HG02798 (cell line): Measurements from ENCODE around the gene CDH4.

Experiments used
- ATAC-seq: cut with Tn5 transposase; IDR thresholded peaks from one replicate; pipeline ENCODE4 v1.9.1; 2021; ENCODE audit warnings: mild to moderate bottlenecking; ENCODE audit not compliant: unreplicated experiment, poor library complexity

CDH4 gene

GRCh38 chr20:61562897-61563504 lies 310.9 kb downstream of the CDH4 start:
- no peak for ATAC-seq

DNA sequence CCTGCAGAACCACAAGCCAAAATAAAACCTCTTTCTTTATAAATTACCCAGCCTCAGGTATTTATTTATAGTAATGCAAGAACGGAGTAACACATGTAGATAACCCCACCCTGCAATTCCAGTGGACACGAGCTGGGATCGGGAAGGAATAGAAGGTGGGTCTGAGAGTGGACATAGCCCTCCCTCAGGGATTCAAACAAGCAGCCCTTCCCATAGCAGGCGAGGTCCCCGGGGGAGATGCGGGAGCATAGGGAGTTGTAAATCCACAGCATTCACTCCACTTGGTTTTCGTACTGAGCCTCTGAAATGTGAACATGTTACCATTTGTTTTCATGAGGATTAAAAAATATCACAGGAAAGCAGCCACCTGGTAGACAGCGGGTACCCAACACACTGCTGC lies 312.6 kb downstream of the CDH4 start:
- no peak for ATAC-seq

- no peak for ATAC-seq
Measured at GRCh38 chr20:61565791-61566190, 313.7 kb downstream of the CDH4 start.

- ATAC-seq, result no peak
Measured at GRCh38 chr20:61566691-61567090, 314.6 kb downstream of the CDH4 start.

- no peak for ATAC-seq
Measured at GRCh38 chr20:61567204-61567603, 315.1 kb downstream of the CDH4 start.

- no peak for ATAC-seq
Measured at GRCh38 chr20:61569825-61570224, 317.8 kb downstream of the CDH4 start.

DNA sequence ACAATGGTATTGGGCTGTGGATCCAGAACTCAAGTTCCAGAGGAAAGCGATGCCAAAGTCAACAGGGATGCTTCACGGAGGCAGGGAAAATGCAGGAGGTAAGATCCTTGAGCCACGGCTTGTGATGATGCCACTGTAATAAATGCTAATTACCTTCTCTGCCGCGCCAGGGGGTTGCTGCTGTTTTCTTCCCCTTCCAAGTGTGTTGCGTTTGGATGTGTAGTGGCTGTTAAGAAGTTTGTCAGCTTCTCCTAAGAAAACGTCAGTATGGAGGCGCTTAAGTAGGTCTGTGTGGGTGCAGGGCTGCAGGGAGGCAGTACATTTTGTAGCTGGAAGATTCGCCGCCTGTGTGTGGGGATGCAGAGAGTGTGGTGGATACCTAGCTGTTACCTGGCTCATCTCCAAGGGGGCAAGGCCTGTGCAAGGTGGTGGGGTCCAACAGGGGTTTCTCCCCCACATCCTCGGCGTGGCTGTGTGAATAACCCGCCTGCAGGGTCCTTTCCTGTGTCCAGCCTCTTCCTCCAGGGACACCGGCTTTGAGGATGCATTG lies 318.7 kb downstream of the CDH4 start:
- ATAC-seq, result no peak

DNA sequence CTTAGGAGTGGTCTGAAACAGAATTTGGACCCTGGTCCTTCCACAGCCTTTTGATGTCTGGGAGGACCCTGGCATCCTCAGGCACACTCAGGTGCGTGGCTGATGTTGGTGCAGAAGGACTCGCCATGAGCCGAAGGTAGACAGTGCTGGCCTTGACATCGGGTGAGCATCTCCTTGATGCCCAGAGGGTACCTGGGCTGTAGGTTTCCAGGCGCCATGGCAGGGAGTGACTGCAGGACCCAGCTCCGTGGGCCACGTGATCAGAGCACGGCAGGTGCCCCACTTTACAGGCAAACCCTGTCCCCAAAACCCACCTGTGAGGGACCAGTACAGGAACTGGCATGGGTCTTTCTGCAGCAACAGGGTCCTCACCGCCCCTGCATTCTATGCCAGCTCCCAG lies 319.2 kb downstream of the CDH4 start:
- no peak for ATAC-seq

GRCh38 chr20:61571916-61572711 lies 320.1 kb downstream of the CDH4 start:
- ATAC-seq, result no peak

GRCh38 chr20:61572789-61573188 lies 320.7 kb downstream of the CDH4 start:
- ATAC-seq, result no peak

DNA sequence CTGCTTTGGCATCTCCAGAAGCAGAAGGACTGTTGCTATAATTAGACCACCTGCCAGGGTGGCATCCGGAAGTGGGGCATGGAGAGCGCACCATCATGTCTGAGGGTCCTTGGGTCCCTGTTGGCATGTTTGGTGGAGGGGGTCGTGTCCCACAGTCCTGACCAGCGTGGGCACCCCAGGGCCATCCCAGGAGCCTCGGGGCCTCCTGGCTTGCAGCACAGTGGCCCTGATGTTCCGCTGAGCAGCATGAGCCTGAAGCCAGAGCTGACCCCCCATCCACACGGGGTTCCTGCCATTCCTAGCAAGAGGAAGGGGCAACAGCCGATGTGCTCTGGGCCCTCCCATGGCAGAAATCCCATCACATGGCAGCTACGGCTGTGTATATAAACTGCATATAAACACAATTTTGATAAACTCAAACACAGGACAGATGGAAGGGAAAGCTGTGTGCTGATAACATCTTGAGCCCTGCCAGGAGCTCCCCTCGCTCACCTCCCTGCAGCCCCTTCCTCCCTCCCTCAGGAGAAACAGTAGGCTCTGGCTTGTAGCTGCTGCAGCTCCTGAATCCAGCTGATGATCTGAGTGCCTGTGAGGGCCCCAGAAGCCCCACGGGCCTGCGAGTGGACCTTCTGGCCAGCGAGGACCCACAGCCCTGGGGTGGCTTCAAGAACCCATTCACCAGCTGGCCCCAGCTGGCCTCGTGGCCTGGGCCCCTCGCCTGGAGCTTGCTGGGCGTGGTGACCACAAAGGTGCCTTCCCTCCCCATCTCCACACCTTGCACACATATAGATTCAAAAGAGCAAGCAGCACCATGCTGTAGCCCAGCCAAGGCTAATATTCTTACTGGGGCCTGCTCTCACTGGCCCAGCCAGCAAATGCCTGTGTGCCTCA lies 321.6 kb downstream of the CDH4 start:
- ATAC-seq, result no peak

DNA sequence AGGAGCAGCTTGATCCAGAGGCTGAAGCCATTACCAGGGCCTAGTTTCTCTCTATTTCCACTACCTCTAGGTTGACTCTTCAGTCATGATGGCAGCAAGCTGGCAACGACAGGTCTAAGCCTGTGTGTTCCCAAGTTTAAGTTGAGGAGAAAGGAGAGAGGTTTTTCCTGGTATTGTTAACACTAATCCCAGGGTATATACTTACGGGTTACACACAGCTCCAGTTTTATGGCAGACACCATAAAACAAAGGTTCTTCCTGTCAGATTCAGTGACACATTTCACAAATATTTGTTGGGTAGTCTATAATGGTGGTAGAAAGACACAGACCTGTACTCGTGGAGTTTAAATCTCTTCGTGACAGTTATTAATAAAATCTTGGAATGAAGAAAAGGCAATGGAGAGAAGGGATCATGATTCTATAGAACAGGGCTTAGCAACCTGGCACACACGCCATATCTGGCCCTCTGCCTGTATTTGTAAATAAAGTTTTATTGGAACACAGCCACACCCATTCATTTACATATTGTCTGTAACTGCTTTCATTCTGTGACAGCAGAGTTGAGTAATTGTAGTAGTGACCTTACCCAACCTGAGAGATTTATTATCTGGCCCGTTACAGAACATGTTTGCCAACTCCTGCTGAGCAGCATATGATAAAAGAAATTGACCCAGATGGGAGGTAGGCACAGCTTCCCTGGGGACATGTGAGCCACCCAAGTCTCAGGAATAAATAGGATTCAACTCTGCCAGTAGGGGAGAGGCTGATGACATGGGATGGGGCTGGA lies 323.3 kb downstream of the CDH4 start:
- no peak for ATAC-seq

GRCh38 chr20:61576372-61576771 lies 324.3 kb downstream of the CDH4 start:
- no peak for ATAC-seq

GRCh38 chr20:61577065-61577464 lies 325.0 kb downstream of the CDH4 start:
- ATAC-seq, result no peak

GRCh38 chr20:61579908-61580307 lies 327.8 kb downstream of the CDH4 start:
- ATAC-seq, result no peak

DNA sequence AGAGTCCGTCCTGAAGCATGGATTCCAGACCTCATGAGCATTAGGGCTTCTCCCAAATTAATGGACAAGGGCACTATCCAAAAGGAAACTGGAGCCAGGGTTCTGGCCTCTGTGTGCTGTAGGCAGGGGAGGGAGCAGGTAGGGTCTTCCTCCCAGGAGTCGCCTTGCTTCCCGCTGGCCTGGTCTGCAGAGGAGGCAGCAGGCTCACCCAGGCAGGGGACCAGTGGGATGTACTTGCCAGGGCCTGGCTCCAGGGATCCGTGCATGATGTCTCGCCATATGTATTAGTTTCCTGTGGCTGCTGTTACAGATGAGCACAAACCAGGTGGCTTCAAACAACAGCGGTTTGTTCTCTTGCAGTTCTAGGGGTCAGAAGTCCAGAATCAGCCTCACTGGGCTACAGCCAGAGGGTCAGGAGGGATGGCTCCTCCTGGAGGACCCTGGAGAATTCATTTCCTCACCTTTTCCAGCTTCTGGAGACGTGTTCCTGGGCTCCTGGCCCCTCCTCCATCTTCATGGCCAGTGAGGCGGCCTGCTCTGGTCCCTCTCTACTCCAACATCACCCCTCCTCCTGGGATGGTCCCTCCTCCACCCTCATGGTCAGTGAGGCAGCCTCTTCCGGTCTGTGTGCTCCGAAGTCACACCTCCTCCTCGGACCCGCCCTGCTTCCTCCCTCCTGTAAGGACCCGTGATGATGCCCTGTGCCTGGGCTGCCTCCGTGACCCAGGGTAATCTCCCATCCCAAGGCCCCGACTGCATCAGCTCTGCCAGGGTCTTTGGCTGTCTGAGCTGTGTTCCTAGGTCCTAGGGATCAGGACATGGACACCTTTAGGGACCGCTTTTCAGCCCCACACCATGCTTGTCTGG lies 329.1 kb downstream of the CDH4 start:
- no peak for ATAC-seq

- ATAC-seq, result no peak
Measured at GRCh38 chr20:61581825-61582188, 329.7 kb downstream of the CDH4 start.

GRCh38 chr20:61582196-61582923 lies 330.3 kb downstream of the CDH4 start:
- ATAC-seq, result no peak

- no peak for ATAC-seq
Measured at GRCh38 chr20:61583356-61583755, 331.3 kb downstream of the CDH4 start.
